Stimulated activated CD8-positive, alpha-beta memory T cell treated with anti-CD3 and anti-CD28 coated beads, Interleukin-7, amount 100 ng/mL, for 48 hours (primary cell): ENCODE results near the gene ELN.

Experiments used
- DNase-seq, 2 donors: peaks; one replicate each; pipeline ENCODE4 v3.0.0-alpha.2; 2020; ENCODE audit warnings: low read depth in 1 of 2; ENCODE audit errors: extremely low read depth in 1 of 2

ELN gene

GRCh38 chr7:74059681-74060588 is 32.0 kb downstream of the ELN start:
- DNase-seq = no peak

DNA sequence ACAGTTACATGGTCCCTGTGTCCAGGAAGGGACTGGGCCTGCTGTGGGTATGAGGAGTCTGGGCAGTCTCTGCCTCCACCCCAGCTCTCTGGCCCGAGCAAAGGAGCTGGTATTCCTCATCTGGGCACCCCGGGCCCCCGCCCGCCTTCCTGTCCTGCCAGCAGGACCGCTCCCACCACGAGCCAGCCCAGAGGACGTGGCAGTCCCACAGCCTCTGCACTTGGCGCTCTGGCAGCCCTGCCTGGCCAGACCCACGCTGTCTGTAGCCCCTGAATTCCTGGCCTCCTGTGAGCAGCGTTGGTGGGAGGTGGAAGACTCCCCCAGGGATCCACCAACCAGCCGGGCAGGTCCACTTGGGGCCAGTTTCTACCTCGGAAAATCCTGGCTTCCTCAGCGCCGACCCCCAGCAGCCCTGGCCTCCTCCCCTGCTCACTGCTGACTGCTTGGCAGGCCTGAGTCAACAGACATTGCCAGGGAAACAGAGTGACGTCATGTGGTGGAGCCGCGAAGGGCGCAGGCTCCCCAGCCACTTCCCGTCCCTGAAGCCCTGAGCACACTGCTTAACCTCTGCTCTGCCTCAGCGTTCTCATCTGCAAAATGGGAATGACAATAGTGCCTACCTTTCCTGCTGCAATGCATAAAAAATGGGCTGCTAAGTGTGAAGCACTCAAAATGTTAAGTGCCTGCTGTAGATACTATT is 34.0 kb downstream of the ELN start:
- DNase-seq = peak; percentile 42 to 46

- DNase-seq = no peak
Observed at GRCh38 chr7:74063223-74063641, 35.3 kb downstream of the ELN start.

DNA sequence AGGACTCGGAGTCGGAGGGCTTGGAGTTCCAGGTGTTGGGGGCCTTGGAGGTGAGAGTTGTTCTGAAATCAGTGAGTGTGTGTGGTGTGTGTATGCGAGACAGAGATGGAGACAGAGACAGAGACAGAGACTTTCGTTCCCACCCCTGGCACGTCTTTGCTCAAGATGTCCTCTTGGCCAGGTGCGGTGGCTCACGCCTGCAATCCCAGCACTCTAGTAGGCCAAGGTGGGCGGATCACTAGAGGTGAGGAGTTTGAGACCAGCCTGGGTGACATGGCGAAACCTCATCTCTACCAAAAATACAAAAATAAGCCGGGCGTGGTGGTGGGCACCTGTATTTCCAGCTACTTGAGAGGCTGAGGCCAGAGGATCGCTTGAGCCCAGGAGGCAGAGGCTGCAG is 35.7 kb downstream of the ELN start:
- DNase-seq = no peak

GRCh38 chr7:74064696-74065095 is 36.7 kb downstream of the ELN start:
- DNase-seq = no peak

DNA sequence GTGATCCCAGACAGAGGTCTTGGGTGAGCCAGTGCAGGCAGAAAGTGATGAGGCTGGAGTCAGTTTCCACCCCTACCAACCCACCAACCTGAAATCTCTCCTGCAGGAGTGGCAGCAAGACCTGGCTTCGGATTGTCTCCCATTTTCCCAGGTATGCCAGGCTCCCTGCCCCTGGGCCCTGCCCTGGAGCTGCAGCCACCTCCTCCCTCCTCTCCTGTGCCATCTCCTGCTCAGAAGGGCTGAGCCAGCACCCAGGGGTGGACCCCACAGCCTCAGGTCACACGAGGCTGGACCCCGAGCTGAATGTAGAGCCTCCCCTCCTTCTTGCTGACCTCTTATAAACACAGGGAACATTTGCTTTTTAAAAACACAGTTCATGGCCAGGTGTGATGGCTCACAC is 38.7 kb downstream of the ELN start:
- DNase-seq = no peak

GRCh38 chr7:74068378-74069085 is 40.6 kb downstream of the ELN start:
- DNase-seq = no peak

DNA sequence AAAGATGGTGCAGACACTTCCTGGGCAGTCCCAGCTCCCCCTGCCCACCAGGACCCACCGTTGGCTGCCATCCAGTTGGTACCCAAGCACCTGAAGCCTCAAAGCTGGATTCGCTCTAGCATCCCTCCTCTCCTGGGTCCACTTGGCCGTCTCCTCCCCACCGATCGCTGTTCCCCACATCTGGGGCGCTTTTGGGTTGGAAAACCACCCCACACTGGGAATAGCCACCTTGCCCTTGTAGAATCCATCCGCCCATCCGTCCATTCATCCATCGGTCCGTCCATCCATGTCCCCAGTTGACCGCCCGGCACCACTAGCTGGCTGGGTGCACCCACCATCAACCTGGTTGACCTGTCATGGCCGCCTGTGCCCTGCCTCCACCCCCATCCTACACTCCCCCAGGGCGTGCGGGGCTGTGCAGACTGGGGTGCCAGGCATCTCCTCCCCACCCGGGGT is 41.1 kb downstream of the ELN start:
- no peak for DNase-seq

GRCh38 chr7:74069790-74070618 is 42.0 kb downstream of the ELN start:
- no peak for DNase-seq

DNA sequence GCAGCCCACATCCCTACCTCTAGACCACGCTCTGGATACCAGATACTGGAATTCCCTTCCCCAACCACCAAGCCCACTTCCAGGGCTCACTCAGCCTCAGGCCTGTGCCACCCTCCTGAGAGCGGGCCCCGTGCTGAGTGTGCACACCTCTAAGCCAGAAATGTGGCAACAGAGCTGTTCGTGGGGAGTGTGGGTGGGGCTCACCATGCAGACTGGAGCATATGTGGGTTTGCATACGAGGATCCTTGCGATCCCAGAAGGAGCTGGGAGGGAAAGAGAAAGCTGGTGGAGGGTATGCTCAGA is 42.6 kb downstream of the ELN start:
- no peak for DNase-seq

- DNase-seq = no peak
Observed at GRCh38 chr7:74071121-74071520, 43.1 kb downstream of the ELN start.

DNA sequence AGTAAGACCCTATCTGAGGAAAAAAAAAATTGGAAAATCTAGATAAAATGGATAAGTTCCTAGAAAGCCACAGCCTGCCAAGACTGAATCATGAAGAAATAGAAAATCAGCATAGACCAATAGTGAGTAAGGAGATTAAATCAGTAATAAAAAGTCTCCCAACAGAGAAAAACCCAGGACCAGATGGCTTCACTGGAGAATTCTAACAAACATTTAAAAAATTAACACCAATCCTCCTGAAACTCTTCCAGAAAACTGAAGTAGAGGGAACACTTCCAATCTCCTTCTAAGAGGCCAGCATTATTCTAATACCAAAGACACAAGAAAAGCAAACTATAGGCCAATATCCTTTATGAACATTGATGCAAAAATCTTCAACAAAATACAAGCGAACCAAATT is 46.8 kb downstream of the ELN start:
- no peak for DNase-seq

- no peak for DNase-seq
Observed at GRCh38 chr7:74078461-74078860, 50.5 kb downstream of the ELN start.

- no peak for DNase-seq
Observed at GRCh38 chr7:74082770-74083116, 54.8 kb downstream of the ELN start.

- peak; percentile 59 to 62 for DNase-seq
Observed at GRCh38 chr7:74083117-74083876, 55.3 kb downstream of the ELN start, which contains the start of gene LIMK1. Gene LIMK1 (plus strand): TSS chr7:74083804. CDS start chr7:74083991, 187 bp downstream.

DNA sequence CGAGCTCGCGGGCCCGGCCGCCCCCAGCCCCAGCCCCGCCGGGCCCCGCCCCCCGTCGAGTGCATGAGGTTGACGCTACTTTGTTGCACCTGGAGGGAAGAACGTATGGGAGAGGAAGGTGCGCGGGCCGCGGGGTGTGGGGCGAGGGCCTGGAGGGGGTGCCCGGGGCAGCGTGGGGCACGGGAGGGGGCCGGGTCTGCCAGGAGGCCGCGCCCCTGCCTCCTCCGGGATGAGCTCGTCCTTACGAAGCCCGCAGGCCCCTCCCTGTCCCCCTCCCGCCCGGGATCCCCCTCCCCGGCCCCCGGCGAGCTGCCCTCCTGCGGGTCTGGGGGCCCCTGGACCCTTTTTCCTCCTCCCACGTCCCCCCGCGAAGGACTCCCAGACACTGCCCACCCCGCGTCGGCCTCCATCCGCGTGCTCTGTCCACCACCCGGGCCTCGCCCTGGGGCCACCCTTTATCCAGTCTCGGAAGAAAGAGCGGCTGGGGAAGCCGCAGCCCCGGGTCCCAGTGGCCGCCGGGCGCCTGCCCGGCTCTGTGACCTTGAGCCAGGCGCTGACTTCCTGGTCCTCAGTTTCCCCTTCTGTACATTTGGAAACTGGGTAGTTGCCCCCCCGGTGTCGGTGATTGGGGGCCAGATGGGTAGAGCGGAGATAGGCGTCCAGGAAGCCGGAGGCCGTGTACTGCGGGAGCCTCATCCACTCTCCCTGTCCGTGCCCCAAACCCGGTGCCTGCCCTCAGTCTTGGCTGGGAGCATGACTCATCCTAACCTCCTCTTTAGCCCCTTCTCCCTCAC is 56.2 kb downstream of the ELN start:
- DNase-seq = peak in 1 of 2 donors; percentile 40

DNA sequence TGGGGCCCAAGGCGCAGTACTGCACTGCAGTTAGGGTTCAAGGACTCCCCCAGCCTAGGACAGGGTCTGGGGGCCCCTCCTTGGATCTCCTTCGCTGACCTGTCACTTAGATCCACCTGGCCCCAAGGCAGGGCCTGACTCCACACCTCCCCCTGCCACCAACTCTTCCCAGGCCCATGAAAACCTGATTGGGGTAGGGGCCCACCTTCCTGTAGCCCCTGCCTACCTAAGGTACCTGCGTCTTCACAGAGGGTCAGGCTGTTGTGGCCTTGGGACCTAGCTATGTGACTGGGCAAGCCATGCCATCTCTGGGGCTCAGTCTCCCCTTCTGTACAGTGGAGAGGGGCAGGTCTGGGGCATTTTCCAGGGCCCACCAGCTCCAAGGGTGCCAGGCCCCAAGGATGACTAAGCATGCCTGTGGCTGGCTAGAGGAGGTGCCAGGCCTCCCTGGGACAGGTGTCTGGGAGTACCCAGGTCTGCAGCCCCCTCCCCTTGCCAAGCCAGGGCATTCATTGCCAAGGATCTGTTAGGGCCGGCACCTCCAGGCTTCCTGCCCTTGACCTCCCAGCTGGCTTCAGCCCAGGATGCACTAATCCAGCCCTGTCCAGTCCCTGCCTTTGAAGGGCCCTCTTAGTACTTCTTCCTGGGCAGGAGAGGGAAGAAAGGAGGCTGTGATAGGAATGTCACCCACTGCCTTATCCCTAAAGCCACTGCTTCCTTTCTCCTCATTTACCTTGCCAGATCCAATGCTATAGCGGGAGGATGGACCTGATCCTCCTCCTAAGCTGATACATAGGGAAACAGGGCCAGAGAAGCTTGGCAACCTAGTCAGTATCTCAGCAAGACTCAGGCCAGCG is 57.0 kb downstream of the ELN start:
- no peak for DNase-seq

DNA sequence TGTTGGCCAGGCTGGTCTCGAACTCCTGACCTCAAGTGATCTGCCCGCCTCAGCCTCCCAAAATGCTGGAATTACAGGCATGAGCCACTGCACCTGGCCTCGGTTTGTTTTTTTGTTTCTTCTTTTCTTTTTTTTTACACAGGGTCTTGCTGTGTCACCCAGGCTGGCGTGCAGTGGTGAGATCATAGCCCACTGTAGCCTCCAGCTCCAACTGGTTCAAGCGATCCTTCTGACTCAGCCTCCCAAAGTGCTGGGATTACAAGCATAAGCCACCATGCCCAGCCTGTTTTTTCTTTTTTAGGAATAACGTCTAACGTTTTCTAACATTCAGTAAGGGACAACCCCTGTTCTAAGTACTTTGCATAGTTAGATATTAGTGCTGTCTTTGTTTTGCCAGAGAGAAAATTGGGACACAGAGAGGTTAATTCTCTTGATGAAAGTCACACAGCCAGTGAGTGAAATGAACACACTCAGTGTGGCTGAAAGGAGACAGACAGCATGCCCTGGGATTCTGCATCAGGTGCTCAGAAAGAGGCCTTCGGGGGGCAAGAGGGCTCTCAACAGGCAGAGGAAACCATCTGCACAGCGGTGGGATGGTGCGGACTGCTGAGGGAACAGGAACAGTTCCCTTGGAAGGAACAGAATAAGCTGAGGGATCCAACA is 59.9 kb downstream of the ELN start:
- DNase-seq = no peak
